CD4-positive, alpha-beta T cell (primary cell): Measurements from ENCODE around the gene PIGL. TPM values are rescaled to one million over a fixed set of nuclear protein-coding genes. Genes with fewer than 3 reads are reported as not detected.

ENCODE experiments used
- ATAC-seq: fragments of 200-7000 bp; cut with Tn5 transposase; one replicate; pipeline ENCODE4 v1.10.0; 2022; ENCODE audit warnings: mild to moderate bottlenecking; ENCODE audit not compliant: poor library complexity
- CTCF ChIA-PET: fragments of 350-600 bp; sonication (Branson Sonifier 250); formaldehyde crosslinking; loops from one replicate; lab custom pipeline; 2021; ENCODE audit warnings: antibody characterized with exemption, inconsistent platforms; lab: Charles Lee
- POLR2A ChIA-PET: fragments of 350-600 bp; sonication (Branson Sonifier 250); formaldehyde crosslinking; loops from one replicate; lab custom pipeline; 2021; ENCODE audit warnings: antibody characterized with exemption, inconsistent platforms; lab: Charles Lee
- DNase-seq, 14 experiments: peaks; one replicate each; pipeline ENCODE4 v3.0.0-alpha.2; 2013 to 2020; ENCODE audit warnings: mixed read lengths in 2 of 14
- H3K27ac ChIP-seq, 2 donors: one replicate each; pipeline versions ENCODE4 v1.5.1 to v1.7.0; 2013; ENCODE audit warnings: low read length in 2 of 2, low read depth in 1 of 2, mild to moderate bottlenecking in 1 of 2
- H3K27me3 ChIP-seq, 2 experiments: 1 replicate in 1 of 2; 2 replicates in 1 of 2; pipeline versions ENCODE4 v1.6.1 to v1.7.0; 2013; ENCODE audit warnings: low read length in 2 of 2, control low read depth in 1 of 2, mild to moderate bottlenecking in 1 of 2, moderate library complexity in 1 of 2; ENCODE audit not compliant: insufficient read depth in 2 of 2, control insufficient read depth in 1 of 2
- H3K36me3 ChIP-seq: one replicate; pipeline ENCODE4 v1.6.1; 2013; ENCODE audit warnings: low read length, control low read depth; ENCODE audit not compliant: insufficient read depth
- H3K4me1 ChIP-seq: one replicate; pipeline ENCODE4 v1.6.1; 2013; ENCODE audit warnings: low read length, control low read depth; ENCODE audit not compliant: insufficient read depth
- H3K4me3 ChIP-seq: one replicate; pipeline ENCODE4 v1.5.1; 2013; ENCODE audit warnings: mild to moderate bottlenecking, low read length, moderate library complexity
- H3K9me3 ChIP-seq, 2 experiments: 1 replicate in 1 of 2; 2 replicates in 1 of 2; pipeline versions ENCODE4 v1.6.1 to v1.7.0; 2013; ENCODE audit warnings: low read length in 2 of 2, mild to moderate bottlenecking in 2 of 2, control low read depth in 1 of 2, moderate library complexity in 1 of 2; ENCODE audit not compliant: control insufficient read depth in 1 of 2, insufficient read depth in 1 of 2
- H3K27ac Mint-ChIP-seq: one replicate; pipeline ENCODE4 v1.8.0; 2020; ENCODE audit warnings: mixed read lengths
- H3K27me3 Mint-ChIP-seq: one replicate; pipeline ENCODE4 v1.8.0; 2021; ENCODE audit warnings: mixed read lengths
- H3K36me3 Mint-ChIP-seq: one replicate; pipeline ENCODE4 v1.8.0; 2021; ENCODE audit warnings: low read depth, mixed read lengths
- H3K4me1 Mint-ChIP-seq: one replicate; pipeline ENCODE4 v1.8.0; 2021; ENCODE audit warnings: low read depth, mixed read lengths
- H3K4me3 Mint-ChIP-seq: one replicate; pipeline ENCODE4 v1.8.0; 2020; ENCODE audit warnings: mild to moderate bottlenecking, mixed read lengths
- H3K9me3 Mint-ChIP-seq: one replicate; pipeline ENCODE4 v1.8.0; 2020; ENCODE audit warnings: mixed read lengths
- intact Hi-C, 2 experiments: fragments of 100-400 bp; cut with DNase I in 1 of 2; cut with micrococcal nuclease in 1 of 2; formaldehyde crosslinking; loops; one replicate each; pipeline versions ENCODE4 v1.15.1 to v1.9.0; 2023 to 2025; cut with DNase I, micrococcal nuclease
- total RNA-seq, 174 experiments: library from RNA in 2 of 174; stranded (reverse) in 2 of 174; gene quantifications; one replicate each; pipeline ENCODE4 v1.2.3 and lab custom pipeline; 2021 to 2026
- TF ChIP-seq, protein P1 (sequence below): fragments of 200-600 bp; IDR thresholded peaks from one replicate; pipeline ENCODE4 v1.8.0; 2022; ENCODE audit warnings: antibody characterized with exemption, mild to moderate bottlenecking

Gene PIGL
- total RNA-seq, 2 experiments from 2014 or later, result 48.4 to 49.0 TPM

DNA sequence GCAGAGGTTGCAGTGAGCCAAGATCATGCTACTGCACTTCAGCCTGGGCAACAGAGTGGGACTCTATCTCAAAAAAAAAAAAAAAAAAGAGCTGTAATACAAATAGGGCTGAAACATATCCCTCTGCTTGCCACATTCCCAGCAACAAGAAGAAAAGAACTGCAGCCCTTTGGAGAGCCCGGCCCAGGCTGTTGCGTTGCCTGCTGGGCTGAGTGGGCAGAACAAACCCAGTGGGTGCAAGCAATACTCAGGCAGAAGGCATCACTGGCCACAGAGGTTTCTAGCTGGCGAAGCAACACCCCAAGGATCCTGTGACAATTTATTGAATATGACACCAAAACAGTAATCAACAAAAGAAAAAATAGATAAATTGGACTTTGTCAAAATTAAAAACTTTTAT, 44.0 kb downstream of the PIGL start:
- H3K4me1 Mint-ChIP-seq, result no peaks in the 10 kb centered on the region
- intact Hi-C loops, result no loop called here
- no peaks in the 10 kb centered on the region for H3K27me3 Mint-ChIP-seq
- ChIA-PET POLR2A (interaction anchor here (1.2 kb wide), 1 partner anchor 12 kb away, joined by 3 read pairs; no protein-coding TSS in a partner anchor), CTCF (no interaction called here)
- no peaks in the 10 kb centered on the region for H3K9me3 Mint-ChIP-seq
- peaks cover under 1% of the 10 kb centered on the region for H3K36me3 Mint-ChIP-seq
- no peak overlapping the region for H3K27ac ChIP-seq
- H3K4me3 ChIP-seq, result no peak overlapping the region
- H3K27ac Mint-ChIP-seq, result no peak overlapping the region
- H3K27me3 ChIP-seq, result no peaks in the 10 kb centered on the region
- TF ChIP-seq, protein P1, sequence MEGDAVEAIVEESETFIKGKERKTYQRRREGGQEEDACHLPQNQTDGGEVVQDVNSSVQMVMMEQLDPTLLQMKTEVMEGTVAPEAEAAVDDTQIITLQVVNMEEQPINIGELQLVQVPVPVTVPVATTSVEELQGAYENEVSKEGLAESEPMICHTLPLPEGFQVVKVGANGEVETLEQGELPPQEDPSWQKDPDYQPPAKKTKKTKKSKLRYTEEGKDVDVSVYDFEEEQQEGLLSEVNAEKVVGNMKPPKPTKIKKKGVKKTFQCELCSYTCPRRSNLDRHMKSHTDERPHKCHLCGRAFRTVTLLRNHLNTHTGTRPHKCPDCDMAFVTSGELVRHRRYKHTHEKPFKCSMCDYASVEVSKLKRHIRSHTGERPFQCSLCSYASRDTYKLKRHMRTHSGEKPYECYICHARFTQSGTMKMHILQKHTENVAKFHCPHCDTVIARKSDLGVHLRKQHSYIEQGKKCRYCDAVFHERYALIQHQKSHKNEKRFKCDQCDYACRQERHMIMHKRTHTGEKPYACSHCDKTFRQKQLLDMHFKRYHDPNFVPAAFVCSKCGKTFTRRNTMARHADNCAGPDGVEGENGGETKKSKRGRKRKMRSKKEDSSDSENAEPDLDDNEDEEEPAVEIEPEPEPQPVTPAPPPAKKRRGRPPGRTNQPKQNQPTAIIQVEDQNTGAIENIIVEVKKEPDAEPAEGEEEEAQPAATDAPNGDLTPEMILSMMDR, result no peak
- no peak for DNase-seq
- H3K4me3 Mint-ChIP-seq, result no peak overlapping the region
- H3K36me3 ChIP-seq, result no peaks in the 10 kb centered on the region
- ATAC-seq, result no peak
- peaks cover 0 to 5% of the 10 kb centered on the region in 2 experiments for H3K9me3 ChIP-seq
- no peaks in the 10 kb centered on the region for H3K4me1 ChIP-seq

DNA sequence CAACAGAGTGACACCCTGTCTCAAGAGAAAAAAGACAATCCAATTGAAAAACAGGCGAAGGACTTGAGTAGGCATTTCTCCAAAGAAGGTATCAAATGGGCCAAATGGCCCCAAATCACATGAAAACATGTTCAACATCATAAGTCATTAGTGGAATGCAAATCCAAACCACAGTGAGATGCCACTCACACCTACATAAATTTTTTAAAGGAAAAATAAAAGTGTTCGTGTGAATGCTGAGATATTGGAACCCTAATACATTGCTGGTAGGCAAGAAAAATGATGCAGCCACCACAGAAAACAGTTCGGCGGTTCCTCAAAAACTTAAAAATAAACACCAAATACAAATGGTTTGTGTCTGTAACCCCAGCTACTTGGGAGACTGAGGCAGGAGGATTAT, 45.2 kb downstream of the PIGL start:
- H3K4me3 Mint-ChIP-seq, result no peak overlapping the region
- no peaks in the 10 kb centered on the region for H3K27me3 Mint-ChIP-seq
- ChIA-PET CTCF (interaction anchor here (1.2 kb wide), 1 partner anchor 47 kb away, joined by 3 read pairs; the partner anchor contains the start of gene NCOR1), POLR2A (no interaction called here)
- TF ChIP-seq, protein P1, result no peak
- Histone ChIP-seq H3K9me3 (peaks cover 0 to 5% of the 10 kb centered on the region in 2 experiments), H3K4me1 (peaks cover 3% of the 10 kb centered on the region), H3K4me3 (no peak overlapping the region), H3K27ac (no peak overlapping the region), H3K27me3 (no peaks in the 10 kb centered on the region), H3K36me3 (no peaks in the 10 kb centered on the region)
- intact Hi-C loops, result no loop called here
- H3K27ac Mint-ChIP-seq, result no peak overlapping the region
- H3K9me3 Mint-ChIP-seq, result no peaks in the 10 kb centered on the region
- no peaks in the 10 kb centered on the region for H3K36me3 Mint-ChIP-seq
- H3K4me1 Mint-ChIP-seq, result peaks cover 5% of the 10 kb centered on the region
- ATAC-seq, result no peak
- DNase-seq, result no peak

DNA sequence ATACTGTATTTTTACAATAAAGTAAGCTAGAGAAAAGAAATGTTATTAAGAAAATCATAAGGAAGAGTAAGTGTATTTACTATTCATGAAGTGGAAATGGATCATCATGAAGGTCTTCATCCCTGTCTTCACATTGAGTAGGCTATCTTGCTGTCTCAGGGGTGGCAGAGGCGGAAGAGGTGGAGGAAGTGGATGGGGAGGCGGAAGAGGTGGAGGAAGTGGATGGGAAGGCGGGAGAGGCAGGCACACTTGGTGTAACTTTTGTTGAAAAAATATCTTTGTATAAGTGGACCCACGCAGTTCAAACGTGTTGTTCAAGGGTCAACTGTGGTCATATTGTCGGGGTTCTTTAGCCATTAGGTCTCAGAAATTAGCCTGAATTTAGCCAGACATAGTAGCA, 50.2 kb downstream of the PIGL start:
- TF ChIP-seq, protein P1, result no peak
- no peaks in the 10 kb centered on the region for H3K27me3 Mint-ChIP-seq
- no peaks in the 10 kb centered on the region for H3K36me3 Mint-ChIP-seq
- DNase-seq (no peak), ATAC-seq (no peak)
- no peak overlapping the region for H3K4me3 ChIP-seq
- no peak overlapping the region for H3K4me3 Mint-ChIP-seq
- ChIA-PET POLR2A (interaction anchor here (1.9 kb wide), 1 partner anchor 113 kb away, joined by 6 read pairs; the partner anchor contains the start of gene UBB), CTCF (no interaction called here)
- H3K9me3 ChIP-seq, result no peaks in the 10 kb centered on the region
- peak overlapping the region; percentile 81 for H3K27ac Mint-ChIP-seq
- intact Hi-C loops, result no loop called here
- peaks cover 28% of the 10 kb centered on the region for H3K4me1 Mint-ChIP-seq
- H3K9me3 Mint-ChIP-seq, result no peaks in the 10 kb centered on the region
- H3K27me3 ChIP-seq, result no peaks in the 10 kb centered on the region
- H3K36me3 ChIP-seq, result no peaks in the 10 kb centered on the region
- H3K4me1 ChIP-seq, result peaks cover 25% of the 10 kb centered on the region
- H3K27ac ChIP-seq, result peak overlapping the region; percentile 59 to 75
